ENCODE data around the gene GARS1. TPM values are rescaled to one million over a fixed set of nuclear protein-coding genes. Genes with fewer than 3 reads are reported as not detected.

Gene GARS1, protein sequence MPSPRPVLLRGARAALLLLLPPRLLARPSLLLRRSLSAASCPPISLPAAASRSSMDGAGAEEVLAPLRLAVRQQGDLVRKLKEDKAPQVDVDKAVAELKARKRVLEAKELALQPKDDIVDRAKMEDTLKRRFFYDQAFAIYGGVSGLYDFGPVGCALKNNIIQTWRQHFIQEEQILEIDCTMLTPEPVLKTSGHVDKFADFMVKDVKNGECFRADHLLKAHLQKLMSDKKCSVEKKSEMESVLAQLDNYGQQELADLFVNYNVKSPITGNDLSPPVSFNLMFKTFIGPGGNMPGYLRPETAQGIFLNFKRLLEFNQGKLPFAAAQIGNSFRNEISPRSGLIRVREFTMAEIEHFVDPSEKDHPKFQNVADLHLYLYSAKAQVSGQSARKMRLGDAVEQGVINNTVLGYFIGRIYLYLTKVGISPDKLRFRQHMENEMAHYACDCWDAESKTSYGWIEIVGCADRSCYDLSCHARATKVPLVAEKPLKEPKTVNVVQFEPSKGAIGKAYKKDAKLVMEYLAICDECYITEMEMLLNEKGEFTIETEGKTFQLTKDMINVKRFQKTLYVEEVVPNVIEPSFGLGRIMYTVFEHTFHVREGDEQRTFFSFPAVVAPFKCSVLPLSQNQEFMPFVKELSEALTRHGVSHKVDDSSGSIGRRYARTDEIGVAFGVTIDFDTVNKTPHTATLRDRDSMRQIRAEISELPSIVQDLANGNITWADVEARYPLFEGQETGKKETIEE
- 100 to 1,000 TPM in 4 of 5 donors, 10 to 100 TPM in 1; 78.8 to 121 (median 114) TPM for total RNA-seq
- 64.0 TPM for total RNA-seq (2013)
- 98.4 to 963 (median 146) reads per million in 29 experiments for total RNA-seq

DNA sequence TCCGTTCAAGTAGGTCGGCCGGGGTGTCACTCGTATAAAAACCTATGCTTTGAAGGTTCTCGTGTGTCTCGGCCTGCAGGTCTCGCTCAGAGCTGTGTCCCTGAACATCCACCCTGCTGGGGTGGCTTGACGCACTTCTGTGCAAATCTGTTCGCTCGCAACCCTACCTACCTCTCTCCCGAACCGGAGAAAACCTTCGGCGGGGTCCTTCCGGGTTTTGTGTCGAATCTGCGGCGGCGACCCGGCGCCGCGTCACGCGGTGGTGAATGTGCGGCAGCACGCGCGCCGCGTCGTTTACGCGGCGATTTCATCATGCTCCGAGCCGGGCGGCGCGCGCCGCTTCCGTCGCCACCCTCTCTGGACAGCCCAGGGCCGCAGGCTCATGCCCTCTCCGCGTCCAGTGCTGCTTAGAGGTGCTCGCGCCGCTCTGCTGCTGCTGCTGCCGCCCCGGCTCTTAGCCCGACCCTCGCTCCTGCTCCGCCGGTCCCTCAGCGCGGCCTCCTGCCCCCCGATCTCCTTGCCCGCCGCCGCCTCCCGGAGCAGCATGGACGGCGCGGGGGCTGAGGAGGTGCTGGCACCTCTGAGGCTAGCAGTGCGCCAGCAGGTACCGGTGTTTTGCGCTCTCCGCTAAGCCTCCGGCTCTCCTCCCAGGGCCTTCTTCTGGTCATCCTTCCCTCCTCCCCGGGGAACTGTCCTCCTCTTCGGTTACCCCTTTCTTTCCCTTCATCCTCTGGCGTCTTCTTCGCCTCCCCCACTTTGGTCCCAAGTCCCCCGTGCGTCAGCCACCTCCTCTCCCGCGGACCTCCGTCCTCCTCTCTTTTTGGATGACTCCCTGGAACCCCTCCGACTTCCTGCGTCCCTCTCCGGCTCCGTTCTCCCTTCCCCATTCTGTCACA is at the start of gene GARS1:
TSS of gene GARS1 (plus strand) at position 339 of the 896 bp plus-strand sequence. CDS start at position 383, 44 bp downstream.
- peaks cover 74 to 76% (median 75%) of the 10 kb centered on the region in 3 donors for H3K4me1 Mint-ChIP-seq
- DNase-seq (peak; percentile 82 to 94 (median 87)), ATAC-seq (replicated peaks in 1 of 4) (peak; percentile 89 to 94 (median 91))
- peak within 1 kb of the TSS; percentile 69 to 85 for H3K4me3 ChIP-seq (ENCODE audit: control insufficient read depth in 1 of 2, extremely low read depth in 1 of 2, low read length in 1 of 2)
- H3K27me3 Mint-ChIP-seq, result no peaks in the 10 kb centered on the region
- peak within 1 kb of the TSS; percentile 98 to 100 (median 99) for H3K4me3 Mint-ChIP-seq
- H3K27ac Mint-ChIP-seq, result peak within 1 kb of the TSS; percentile 99 to 100
- POLR2A ChIA-PET, result interaction anchor here in 1 of 2 donors (0.6 kb wide), 1 partner anchor 30 kb away, joined by 3 read pairs; no protein-coding TSS in a partner anchor
- peaks cover 17 to 25% of the 10 kb centered on the region in 2 experiments for H3K4me1 ChIP-seq (ENCODE audit: control insufficient read depth in 1 of 2, extremely low read depth in 1 of 2, insufficient read depth in 2 of 2, low read length in 2 of 2)
- no peaks in the 10 kb centered on the region for H3K9me3 Mint-ChIP-seq
- 1% methylated on average over 84 of the region's 84 CpGs for WGBS (ENCODE audit: insufficient coverage)
- H3K27me3 ChIP-seq (replicated peaks in 1 of 2; ENCODE audit: control insufficient read depth in 2 of 2, extremely low read depth in 1 of 2, insufficient read depth in 2 of 2, low read length in 1 of 2), result no peaks in the 10 kb centered on the region
- peak within 1 kb of the TSS; percentile 96 for H3K27ac ChIP-seq (ENCODE audit: low read length)
- peaks cover 0 to 4% of the 10 kb centered on the region in 2 donors for H3K36me3 ChIP-seq (ENCODE audit: control insufficient read depth in 2 of 2, extremely low read depth in 1 of 2, insufficient read depth in 1 of 2, low read length in 1 of 2)
- CTCF ChIA-PET, result no interaction called here
- H3K36me3 Mint-ChIP-seq, result peaks cover 9% of the 10 kb centered on the region
- H3K9me3 ChIP-seq, result no peaks in the 10 kb centered on the region

DNA sequence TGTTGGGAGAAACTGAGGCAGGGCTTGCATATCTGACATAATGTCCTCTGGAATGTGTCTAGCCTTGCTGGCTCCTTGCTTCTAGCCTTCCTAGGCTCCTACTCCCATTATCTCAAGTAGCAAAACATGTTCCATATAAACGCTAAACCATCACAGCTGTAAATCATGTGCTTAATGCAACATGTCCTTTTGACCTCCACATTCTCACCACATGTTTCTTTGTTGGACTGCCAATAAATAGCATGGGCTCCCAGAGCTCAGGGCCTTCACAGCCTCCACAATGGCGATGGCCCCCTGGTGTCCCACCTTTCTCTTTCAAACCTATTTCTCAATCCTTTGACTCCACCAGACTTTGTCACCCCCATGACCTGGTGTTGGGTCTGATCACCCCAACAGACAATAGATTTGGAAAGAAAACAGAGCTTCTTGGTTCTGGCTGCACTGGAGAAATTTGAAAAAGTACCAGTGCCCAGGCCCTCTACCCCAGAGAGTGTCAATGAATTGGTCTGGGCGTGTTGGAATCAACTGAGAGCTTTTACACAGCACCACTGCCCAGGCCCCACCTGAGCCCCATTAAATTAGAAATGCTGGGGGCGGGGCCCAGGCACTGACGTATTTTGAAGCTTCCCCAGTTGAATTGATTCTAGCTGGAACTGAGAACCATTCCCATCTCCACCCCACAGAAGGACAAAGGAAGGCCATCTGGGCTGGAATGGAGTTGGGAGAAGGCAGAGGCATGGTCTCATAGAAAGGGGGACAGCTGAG is 48.7 kb upstream of the GARS1 start:
- Histone ChIP-seq H3K27ac (ENCODE audit: low read length) (no peak overlapping the region), H3K36me3 (ENCODE audit: control insufficient read depth in 2 of 2, extremely low read depth in 1 of 2, insufficient read depth in 1 of 2, low read length in 1 of 2) (peaks cover 4 to 19% of the 10 kb centered on the region in 2 donors), H3K27me3 (replicated peaks in 1 of 2; ENCODE audit: control insufficient read depth in 2 of 2, extremely low read depth in 1 of 2, insufficient read depth in 2 of 2, low read length in 1 of 2) (no peaks in the 10 kb centered on the region), H3K4me1 (ENCODE audit: control insufficient read depth in 1 of 2, extremely low read depth in 1 of 2, insufficient read depth in 2 of 2, low read length in 2 of 2) (no peaks in the 10 kb centered on the region), H3K9me3 (no peaks in the 10 kb centered on the region), H3K4me3 (ENCODE audit: control insufficient read depth in 1 of 2, extremely low read depth in 1 of 2, low read length in 1 of 2) (no peak overlapping the region)
- ChIA-PET POLR2A (no interaction called here), CTCF (interaction anchor here (0.5 to 1.3 kb wide), 5 partner anchors 12 to 578 kb away, joined by 3 read pairs; no protein-coding TSS in a partner anchor)
- no peaks in the 10 kb centered on the region for H3K4me1 Mint-ChIP-seq
- peaks cover 58% of the 10 kb centered on the region for H3K36me3 Mint-ChIP-seq
- H3K9me3 Mint-ChIP-seq, result no peaks in the 10 kb centered on the region
- no peak for ATAC-seq (replicated peaks in 1 of 4)
- WGBS (ENCODE audit: insufficient coverage), result 89% methylated on average over 3 of the region's 5 CpGs
- no peak overlapping the region for H3K27ac Mint-ChIP-seq
- no peak for DNase-seq
- H3K27me3 Mint-ChIP-seq, result no peaks in the 10 kb centered on the region
- no peak overlapping the region for H3K4me3 Mint-ChIP-seq

DNA sequence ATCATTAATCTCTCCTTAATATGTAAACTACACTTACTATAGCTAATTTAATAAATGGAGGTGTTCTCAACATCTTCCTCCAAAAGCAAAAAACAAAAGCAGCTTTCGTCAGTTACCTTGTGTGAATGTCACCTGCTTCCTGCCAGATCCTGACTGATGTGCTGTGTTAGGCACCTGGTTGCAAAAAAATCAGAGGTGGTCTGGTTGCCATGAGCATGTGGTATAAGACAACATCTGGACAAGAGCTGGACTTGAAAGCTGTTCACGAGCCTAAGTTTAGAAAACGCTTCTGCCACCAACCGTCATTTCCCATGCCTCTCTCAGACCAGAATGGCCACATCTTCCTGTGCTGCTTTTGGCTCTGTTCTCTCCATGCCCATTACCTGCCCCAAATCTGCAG is 48.1 kb upstream of the GARS1 start:
- peaks cover 56% of the 10 kb centered on the region for H3K36me3 Mint-ChIP-seq
- no peaks in the 10 kb centered on the region for H3K9me3 Mint-ChIP-seq
- ChIA-PET CTCF (interaction anchor here (0.6 to 1.4 kb wide), 6 partner anchors 13 to 193 kb away, joined by 3 to 6 read pairs (median 3); no protein-coding TSS in a partner anchor), POLR2A (no interaction called here)
- Histone ChIP-seq H3K4me1 (ENCODE audit: control insufficient read depth in 1 of 2, extremely low read depth in 1 of 2, insufficient read depth in 2 of 2, low read length in 2 of 2) (no peaks in the 10 kb centered on the region), H3K9me3 (no peaks in the 10 kb centered on the region), H3K27me3 (replicated peaks in 1 of 2; ENCODE audit: control insufficient read depth in 2 of 2, extremely low read depth in 1 of 2, insufficient read depth in 2 of 2, low read length in 1 of 2) (no peaks in the 10 kb centered on the region), H3K36me3 (ENCODE audit: control insufficient read depth in 2 of 2, extremely low read depth in 1 of 2, insufficient read depth in 1 of 2, low read length in 1 of 2) (peaks cover 4 to 19% of the 10 kb centered on the region in 2 donors), H3K4me3 (ENCODE audit: control insufficient read depth in 1 of 2, extremely low read depth in 1 of 2, low read length in 1 of 2) (no peak overlapping the region), H3K27ac (ENCODE audit: low read length) (no peak overlapping the region)
- H3K4me3 Mint-ChIP-seq, result no peak overlapping the region
- H3K27me3 Mint-ChIP-seq, result no peaks in the 10 kb centered on the region
- no peak for ATAC-seq (replicated peaks in 1 of 4)
- no peak overlapping the region for H3K27ac Mint-ChIP-seq
- DNase-seq, result no peak
- H3K4me1 Mint-ChIP-seq, result no peaks in the 10 kb centered on the region
- 92% methylated on average over 2 of the region's 4 CpGs for WGBS (ENCODE audit: insufficient coverage)

DNA sequence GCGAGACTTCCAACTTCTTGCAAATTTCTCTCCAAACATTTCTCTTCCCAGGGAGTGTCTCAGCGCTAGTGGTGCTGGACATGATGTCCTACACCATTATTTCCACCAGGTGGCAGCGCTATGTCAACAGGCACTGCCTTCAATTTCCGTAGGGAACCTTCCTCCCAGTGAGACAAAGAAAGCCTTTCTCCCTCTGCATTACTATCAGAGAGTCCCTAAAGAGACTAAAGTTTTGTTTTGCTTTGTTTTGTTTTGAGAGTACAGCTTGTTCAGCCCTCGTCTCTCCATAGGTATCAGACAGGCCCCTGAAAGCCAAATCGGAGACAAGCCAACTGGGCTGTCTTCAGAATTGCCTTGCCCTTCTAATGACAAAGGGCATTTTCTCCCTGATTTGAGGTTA is 45.8 kb upstream of the GARS1 start:
- Mint-ChIP-seq H3K36me3 (peaks cover 47% of the 10 kb centered on the region), H3K4me1 (no peaks in the 10 kb centered on the region), H3K9me3 (no peaks in the 10 kb centered on the region), H3K27me3 (no peaks in the 10 kb centered on the region), H3K27ac (no peak overlapping the region), H3K4me3 (no peak overlapping the region)
- no peak overlapping the region for H3K27ac ChIP-seq (ENCODE audit: low read length)
- H3K9me3 ChIP-seq, result no peaks in the 10 kb centered on the region
- peak in 1 of 4 experiments; percentile 42 for ATAC-seq (replicated peaks in 1 of 4)
- CTCF ChIA-PET, result interaction anchor here (0.6 to 1.5 kb wide), 9 partner anchors 10 to 192 kb away, joined by 3 to 10 read pairs (median 3); no protein-coding TSS in a partner anchor
- H3K36me3 ChIP-seq (ENCODE audit: control insufficient read depth in 2 of 2, extremely low read depth in 1 of 2, insufficient read depth in 1 of 2, low read length in 1 of 2), result peaks cover 4 to 19% of the 10 kb centered on the region in 2 donors
- no peaks in the 10 kb centered on the region for H3K4me1 ChIP-seq (ENCODE audit: control insufficient read depth in 1 of 2, extremely low read depth in 1 of 2, insufficient read depth in 2 of 2, low read length in 2 of 2)
- POLR2A ChIA-PET, result no interaction called here
- DNase-seq, result peak in 16 of 35 experiments; percentile 7 to 58 (median 17)
- H3K4me3 ChIP-seq (ENCODE audit: control insufficient read depth in 1 of 2, extremely low read depth in 1 of 2, low read length in 1 of 2), result no peak overlapping the region
- WGBS (ENCODE audit: insufficient coverage), result 95% methylated on average over 2 of the region's 6 CpGs
- H3K27me3 ChIP-seq (replicated peaks in 1 of 2; ENCODE audit: control insufficient read depth in 2 of 2, extremely low read depth in 1 of 2, insufficient read depth in 2 of 2, low read length in 1 of 2), result no peaks in the 10 kb centered on the region

DNA sequence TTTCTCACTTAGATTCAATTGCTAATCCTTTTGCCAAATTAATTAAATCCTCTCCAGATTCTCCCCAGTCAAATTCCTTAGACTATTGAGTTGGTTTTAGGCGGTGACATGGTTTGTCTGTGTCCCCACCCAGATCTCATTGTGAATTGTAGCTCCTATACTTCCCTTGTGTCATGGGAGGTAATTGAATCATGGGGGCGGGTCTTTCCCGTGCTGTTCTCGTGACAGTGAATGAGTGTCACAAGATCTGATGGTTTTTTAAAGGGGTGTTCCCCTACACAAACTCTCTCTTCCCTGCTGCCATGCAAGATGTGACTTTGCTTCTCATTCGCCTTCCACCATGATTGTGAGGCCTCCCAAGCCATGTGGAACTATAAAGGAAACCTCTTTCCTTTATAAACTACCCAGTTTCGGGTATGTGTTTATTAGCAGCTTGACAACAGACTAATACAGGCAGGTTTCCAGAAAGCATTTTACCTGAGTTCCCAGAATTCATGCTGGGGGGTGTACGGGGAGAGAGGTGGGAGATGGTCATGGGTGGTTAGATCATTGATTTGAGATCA is 44.7 kb upstream of the GARS1 start:
- no peak overlapping the region for H3K4me3 Mint-ChIP-seq
- ChIA-PET CTCF (interaction anchor here (0.8 to 1.5 kb wide), 6 partner anchors 9 to 191 kb away, joined by 3 to 10 read pairs (median 4); no protein-coding TSS in a partner anchor), POLR2A (no interaction called here)
- no CpG with 5 or more reads among the region's 7 CpGs for WGBS (ENCODE audit: insufficient coverage)
- no peak for DNase-seq
- H3K36me3 Mint-ChIP-seq, result peaks cover 39% of the 10 kb centered on the region
- H3K27me3 Mint-ChIP-seq, result no peaks in the 10 kb centered on the region
- Histone ChIP-seq H3K36me3 (ENCODE audit: control insufficient read depth in 2 of 2, extremely low read depth in 1 of 2, insufficient read depth in 1 of 2, low read length in 1 of 2) (peaks cover 10 to 19% of the 10 kb centered on the region in 2 donors), H3K9me3 (no peaks in the 10 kb centered on the region), H3K4me1 (ENCODE audit: control insufficient read depth in 1 of 2, extremely low read depth in 1 of 2, insufficient read depth in 2 of 2, low read length in 2 of 2) (no peaks in the 10 kb centered on the region), H3K27ac (ENCODE audit: low read length) (no peak overlapping the region), H3K27me3 (replicated peaks in 1 of 2; ENCODE audit: control insufficient read depth in 2 of 2, extremely low read depth in 1 of 2, insufficient read depth in 2 of 2, low read length in 1 of 2) (no peaks in the 10 kb centered on the region), H3K4me3 (ENCODE audit: control insufficient read depth in 1 of 2, extremely low read depth in 1 of 2, low read length in 1 of 2) (no peak overlapping the region)
- no peaks in the 10 kb centered on the region for H3K4me1 Mint-ChIP-seq
- H3K9me3 Mint-ChIP-seq, result no peaks in the 10 kb centered on the region
- no peak overlapping the region for H3K27ac Mint-ChIP-seq
- no peak for ATAC-seq (replicated peaks in 1 of 4)

Measured in T-cell (primary cell).